ENCODE data around the gene TSSK3. TPM values are rescaled to one million over a fixed set of nuclear protein-coding genes. Genes with fewer than 3 reads are reported as not detected.

The TSSK3 gene
- total RNA-seq (0.28 TPM), polyA plus RNA-seq (2.6 TPM)
- long read RNA-seq, donor 1: 0 reads
- long read RNA-seq, donor 2, partial matches to known transcripts: 14 of 14 reads
- long read RNA-seq, donor 2, other reads (novel, unspliced or antisense): 0 of 14 reads
- long read RNA-seq, donor 3, partial matches to known transcripts: 5 of 5 reads
- long read RNA-seq, donor 3, other reads (novel, unspliced or antisense): 0 of 5 reads
- long read RNA-seq, donor 4: 0 reads
- long read RNA-seq, donor 5: 0 reads
- long read RNA-seq, donor 6: 0 reads
- long read RNA-seq, donor 7: 0 reads
- long read RNA-seq, donor 8: 0 reads
- long read RNA-seq, donor 9: 0 reads
- long read RNA-seq, donor 10: 0 reads

DNA sequence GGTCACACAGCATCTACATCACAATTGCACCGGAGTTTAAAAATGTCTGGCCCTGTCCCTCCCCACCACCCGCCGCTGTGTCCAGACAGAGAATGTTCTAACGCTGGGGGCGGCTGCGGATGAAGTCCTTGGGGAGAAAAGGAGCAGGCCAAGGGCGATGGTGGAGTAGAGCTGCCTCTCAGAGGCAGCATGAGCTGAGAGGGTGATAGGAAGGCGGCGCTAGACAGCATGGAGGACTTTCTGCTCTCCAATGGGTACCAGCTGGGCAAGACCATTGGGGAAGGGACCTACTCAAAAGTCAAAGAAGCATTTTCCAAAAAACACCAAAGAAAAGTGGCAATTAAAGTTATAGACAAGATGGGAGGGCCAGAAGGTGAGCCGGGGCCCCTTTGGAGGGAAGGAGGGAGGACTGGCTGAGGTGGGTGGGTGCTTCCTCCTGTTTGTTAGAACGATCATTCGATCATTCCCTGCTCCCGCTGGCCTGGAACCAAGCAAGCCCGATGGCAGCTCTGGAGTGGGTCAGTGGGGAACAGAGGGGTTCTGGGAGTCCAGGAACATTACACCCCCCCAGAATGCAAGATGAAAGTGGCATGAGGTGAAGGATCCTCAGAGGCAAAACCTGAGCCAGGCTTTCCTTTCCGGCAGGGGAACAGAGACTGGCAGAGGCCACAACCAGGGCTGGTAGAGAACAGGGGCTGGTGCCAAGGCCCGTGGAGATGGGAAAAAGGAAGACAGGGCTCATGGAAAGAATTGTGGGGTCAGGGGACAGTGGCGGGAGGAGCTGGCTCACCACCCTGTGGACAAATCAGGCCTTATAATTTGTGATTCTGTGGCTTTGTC, at the start of gene TSSK3, which contains the start of gene FAM229A:
Gene TSSK3, plus strand, starts transcription at position 66 of the 840 bp plus-strand sequence. Its CDS starts 163 bp downstream, at position 229.
Gene FAM229A, minus strand, starts transcription at position 12 of the 840 bp plus-strand sequence. CDS start 394 bp downstream, outside the sequence.
- DNase-seq (ENCODE audit: low read depth in 6 of 9, low spot score in 9 of 9): no peak
- Histone ChIP-seq H3K9me3 (ENCODE audit: control insufficient read depth in 2 of 2, insufficient read depth in 1 of 2, low read length in 1 of 2) (no peaks in the 10 kb centered on the region), H3K4me3 (ENCODE audit: low read length in 2 of 2) (peak within 1 kb of the TSS in 1 of 2 donors; percentile 40), H3K4me1 (ENCODE audit: control insufficient read depth in 2 of 2, insufficient read depth in 2 of 2, low read length in 2 of 2) (peaks cover 11 to 14% of the 10 kb centered on the region in 2 donors), H3K36me3 (ENCODE audit: control insufficient read depth in 2 of 2, insufficient read depth in 2 of 2, low read length in 1 of 2) (peaks cover 33 to 40% of the 10 kb centered on the region in 2 donors), H3K27me3 (ENCODE audit: control insufficient read depth in 2 of 2, insufficient read depth in 1 of 2, low read length in 1 of 2) (peaks cover 10 to 27% of the 10 kb centered on the region in 2 donors), H3K27ac (ENCODE audit: low read depth in 1 of 2, low read length in 1 of 2) (no peak within 1 kb of the TSS)
- whole genome bisulfite sequencing: 88% methylated on average over 17 of the region's 17 CpGs

DNA sequence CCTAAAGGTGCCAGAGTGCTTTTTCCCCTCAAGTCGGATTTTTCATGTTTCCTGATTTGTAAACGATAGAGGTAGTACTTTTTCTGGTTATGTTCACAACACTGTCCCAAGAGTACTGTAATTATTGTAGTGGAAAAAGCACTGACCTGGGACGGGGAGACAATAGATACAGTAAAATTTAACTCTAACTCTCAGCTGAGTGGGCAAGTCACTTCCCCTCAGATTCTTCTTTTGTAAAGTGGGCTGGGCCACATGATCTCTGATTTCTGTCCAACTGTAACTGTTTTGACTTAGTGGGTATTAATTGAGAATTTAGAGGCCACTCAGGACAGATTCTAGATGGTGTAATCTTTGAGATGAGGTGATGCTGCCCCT, 45.4 kb upstream of the TSSK3 start:
- no peak for DNase-seq (ENCODE audit: low read depth in 6 of 9, low spot score in 9 of 9)
- Histone ChIP-seq H3K4me1 (ENCODE audit: control insufficient read depth in 2 of 2, insufficient read depth in 2 of 2, low read length in 2 of 2) (peaks cover 4 to 8% of the 10 kb centered on the region in 2 donors), H3K27me3 (ENCODE audit: control insufficient read depth in 2 of 2, insufficient read depth in 1 of 2, low read length in 1 of 2) (no peaks in the 10 kb centered on the region), H3K4me3 (ENCODE audit: low read length in 2 of 2) (no peak overlapping the region), H3K27ac (ENCODE audit: low read depth in 1 of 2, low read length in 1 of 2) (no peak overlapping the region), H3K36me3 (ENCODE audit: control insufficient read depth in 2 of 2, insufficient read depth in 2 of 2, low read length in 1 of 2) (peaks cover 35 to 61% of the 10 kb centered on the region in 2 donors), H3K9me3 (ENCODE audit: control insufficient read depth in 2 of 2, insufficient read depth in 1 of 2, low read length in 1 of 2) (no peaks in the 10 kb centered on the region)
- 94% methylated on average over 3 of the region's 3 CpGs for WGBS

GRCh38 chr1:32318127-32318869, 44.0 kb upstream of the TSSK3 start:
- Histone ChIP-seq H3K4me1 (ENCODE audit: control insufficient read depth in 2 of 2, insufficient read depth in 2 of 2, low read length in 2 of 2) (peaks cover 4 to 18% of the 10 kb centered on the region in 2 donors), H3K27ac (ENCODE audit: low read depth in 1 of 2, low read length in 1 of 2) (no peak overlapping the region), H3K27me3 (ENCODE audit: control insufficient read depth in 2 of 2, insufficient read depth in 1 of 2, low read length in 1 of 2) (no peaks in the 10 kb centered on the region), H3K4me3 (ENCODE audit: low read length in 2 of 2) (no peak overlapping the region), H3K9me3 (ENCODE audit: control insufficient read depth in 2 of 2, insufficient read depth in 1 of 2, low read length in 1 of 2) (no peaks in the 10 kb centered on the region), H3K36me3 (ENCODE audit: control insufficient read depth in 2 of 2, insufficient read depth in 2 of 2, low read length in 1 of 2) (peaks cover 39 to 70% of the 10 kb centered on the region in 2 donors)
- WGBS: 98% methylated on average over 10 of the region's 10 CpGs
- DNase-seq (ENCODE audit: low read depth in 6 of 9, low spot score in 9 of 9): no peak

GRCh38 chr1:32321712-32322291, 40.5 kb upstream of the TSSK3 start:
- DNase-seq (ENCODE audit: low read depth in 6 of 9, low spot score in 9 of 9): peak in 4 of 9 donors; percentile 21 to 61 (median 38)
- WGBS: 73% methylated on average over 5 of the region's 5 CpGs
- Histone ChIP-seq H3K36me3 (ENCODE audit: control insufficient read depth in 2 of 2, insufficient read depth in 2 of 2, low read length in 1 of 2) (peaks cover 50 to 89% of the 10 kb centered on the region in 2 donors), H3K27me3 (ENCODE audit: control insufficient read depth in 2 of 2, insufficient read depth in 1 of 2, low read length in 1 of 2) (no peaks in the 10 kb centered on the region), H3K4me3 (ENCODE audit: low read length in 2 of 2) (no peak overlapping the region), H3K27ac (ENCODE audit: low read depth in 1 of 2, low read length in 1 of 2) (peak overlapping the region; percentile 67 to 68), H3K9me3 (ENCODE audit: control insufficient read depth in 2 of 2, insufficient read depth in 1 of 2, low read length in 1 of 2) (no peaks in the 10 kb centered on the region), H3K4me1 (ENCODE audit: control insufficient read depth in 2 of 2, insufficient read depth in 2 of 2, low read length in 2 of 2) (peaks cover 4 to 18% of the 10 kb centered on the region in 2 donors)

DNA sequence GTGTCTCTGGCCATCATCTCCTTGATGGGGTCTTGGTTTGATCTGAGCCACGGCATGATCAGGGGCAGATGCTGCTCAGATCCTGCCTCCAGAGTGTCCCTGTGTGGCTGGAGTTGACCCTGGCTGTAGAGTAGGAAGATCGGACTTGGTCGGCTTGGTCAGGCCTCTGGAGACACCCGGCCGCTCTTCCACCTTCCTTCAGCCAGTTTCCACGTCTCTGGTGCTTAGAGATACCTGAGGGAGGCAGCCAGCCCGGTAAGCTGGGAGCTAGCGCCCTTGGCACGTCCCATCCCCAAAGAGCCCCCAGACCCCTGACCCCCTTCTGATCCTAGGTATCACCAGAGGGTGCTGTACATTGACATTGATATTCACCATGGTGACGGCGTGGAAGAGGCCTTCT, 35.1 kb upstream of the TSSK3 start:
- H3K27me3 ChIP-seq (ENCODE audit: control insufficient read depth in 2 of 2, insufficient read depth in 1 of 2, low read length in 1 of 2): no peaks in the 10 kb centered on the region
- H3K4me1 ChIP-seq (ENCODE audit: control insufficient read depth in 2 of 2, insufficient read depth in 2 of 2, low read length in 2 of 2): peaks cover 0 to 7% of the 10 kb centered on the region in 2 donors
- 98% methylated on average over 11 of the region's 11 CpGs for WGBS
- DNase-seq (ENCODE audit: low read depth in 6 of 9, low spot score in 9 of 9): no peak
- peaks cover 78 to 97% of the 10 kb centered on the region in 2 donors for H3K36me3 ChIP-seq (ENCODE audit: control insufficient read depth in 2 of 2, insufficient read depth in 2 of 2, low read length in 1 of 2)
- H3K27ac ChIP-seq (ENCODE audit: low read depth in 1 of 2, low read length in 1 of 2): no peak overlapping the region
- H3K9me3 ChIP-seq (ENCODE audit: control insufficient read depth in 2 of 2, insufficient read depth in 1 of 2, low read length in 1 of 2): no peaks in the 10 kb centered on the region
- H3K4me3 ChIP-seq (ENCODE audit: low read length in 2 of 2): no peak overlapping the region

- Histone ChIP-seq H3K4me3 (ENCODE audit: low read length in 2 of 2) (no peak overlapping the region), H3K4me1 (ENCODE audit: control insufficient read depth in 2 of 2, insufficient read depth in 2 of 2, low read length in 2 of 2) (peaks cover 4 to 25% of the 10 kb centered on the region in 2 donors), H3K9me3 (ENCODE audit: control insufficient read depth in 2 of 2, insufficient read depth in 1 of 2, low read length in 1 of 2) (no peaks in the 10 kb centered on the region), H3K27ac (ENCODE audit: low read depth in 1 of 2, low read length in 1 of 2) (no peak overlapping the region), H3K27me3 (ENCODE audit: control insufficient read depth in 2 of 2, insufficient read depth in 1 of 2, low read length in 1 of 2) (no peaks in the 10 kb centered on the region), H3K36me3 (ENCODE audit: control insufficient read depth in 2 of 2, insufficient read depth in 2 of 2, low read length in 1 of 2) (peaks cover 73 to 96% of the 10 kb centered on the region in 2 donors)
- DNase-seq (ENCODE audit: low read depth in 6 of 9, low spot score in 9 of 9): no peak
- WGBS: 98% methylated on average over 4 of the region's 4 CpGs
Measured at GRCh38 chr1:32329931-32330466, 32.3 kb upstream of the TSSK3 start.

DNA sequence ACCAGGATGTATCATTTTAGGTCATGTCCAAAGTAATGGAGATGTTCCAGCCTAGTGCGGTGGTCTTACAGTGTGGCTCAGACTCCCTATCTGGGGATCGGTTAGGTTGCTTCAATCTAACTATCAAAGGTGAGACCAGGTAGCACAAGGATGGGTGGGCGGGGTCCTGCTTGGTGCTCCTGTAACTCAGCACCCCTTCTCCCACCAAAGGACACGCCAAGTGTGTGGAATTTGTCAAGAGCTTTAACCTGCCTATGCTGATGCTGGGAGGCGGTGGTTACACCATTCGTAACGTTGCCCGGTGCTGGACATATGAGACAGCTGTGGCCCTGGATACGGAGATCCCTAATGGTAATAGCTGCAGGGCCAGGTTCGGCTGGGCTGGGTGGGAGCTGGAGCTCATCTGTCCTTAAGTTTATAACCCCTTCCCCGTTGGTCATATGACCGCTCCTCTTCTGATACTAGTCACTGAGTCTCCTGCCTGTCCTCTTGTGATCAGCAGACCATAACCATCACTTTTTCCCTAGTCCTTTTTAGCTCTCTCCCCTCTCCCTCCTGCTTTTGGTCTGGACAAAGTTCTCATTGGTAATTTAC, 31.7 kb upstream of the TSSK3 start:
- no peak overlapping the region for H3K4me3 ChIP-seq (ENCODE audit: low read length in 2 of 2)
- peaks cover 4 to 26% of the 10 kb centered on the region in 2 donors for H3K4me1 ChIP-seq (ENCODE audit: control insufficient read depth in 2 of 2, insufficient read depth in 2 of 2, low read length in 2 of 2)
- H3K27ac ChIP-seq (ENCODE audit: low read depth in 1 of 2, low read length in 1 of 2): no peak overlapping the region
- 96% methylated on average over 12 of the region's 12 CpGs for WGBS
- DNase-seq (ENCODE audit: low read depth in 6 of 9, low spot score in 9 of 9): no peak
- H3K36me3 ChIP-seq (ENCODE audit: control insufficient read depth in 2 of 2, insufficient read depth in 2 of 2, low read length in 1 of 2): peaks cover 69 to 90% of the 10 kb centered on the region in 2 donors
- no peaks in the 10 kb centered on the region for H3K27me3 ChIP-seq (ENCODE audit: control insufficient read depth in 2 of 2, insufficient read depth in 1 of 2, low read length in 1 of 2)
- no peaks in the 10 kb centered on the region for H3K9me3 ChIP-seq (ENCODE audit: control insufficient read depth in 2 of 2, insufficient read depth in 1 of 2, low read length in 1 of 2)

DNA sequence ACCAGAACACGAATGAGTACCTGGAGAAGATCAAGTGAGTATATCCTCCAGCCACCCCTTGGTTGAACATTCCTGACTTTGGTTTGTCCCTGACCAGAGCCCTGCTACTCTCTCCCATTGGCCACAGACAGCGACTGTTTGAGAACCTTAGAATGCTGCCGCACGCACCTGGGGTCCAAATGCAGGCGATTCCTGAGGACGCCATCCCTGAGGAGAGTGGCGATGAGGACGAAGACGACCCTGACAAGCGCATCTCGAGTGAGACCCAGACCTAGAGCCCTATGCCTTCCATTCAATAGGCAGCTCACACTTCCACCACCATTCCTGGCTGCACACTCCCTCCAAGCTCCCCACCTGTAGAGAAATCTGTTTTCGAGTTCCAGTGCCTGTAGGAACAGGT, 30.8 kb upstream of the TSSK3 start:
- no peak for DNase-seq (ENCODE audit: low read depth in 6 of 9, low spot score in 9 of 9)
- Histone ChIP-seq H3K27me3 (ENCODE audit: control insufficient read depth in 2 of 2, insufficient read depth in 1 of 2, low read length in 1 of 2) (peaks cover 0 to 4% of the 10 kb centered on the region in 2 donors), H3K4me3 (ENCODE audit: low read length in 2 of 2) (no peak overlapping the region), H3K9me3 (ENCODE audit: control insufficient read depth in 2 of 2, insufficient read depth in 1 of 2, low read length in 1 of 2) (no peaks in the 10 kb centered on the region), H3K27ac (ENCODE audit: low read depth in 1 of 2, low read length in 1 of 2) (no peak overlapping the region), H3K4me1 (ENCODE audit: control insufficient read depth in 2 of 2, insufficient read depth in 2 of 2, low read length in 2 of 2) (peaks cover 9 to 31% of the 10 kb centered on the region in 2 donors), H3K36me3 (ENCODE audit: control insufficient read depth in 2 of 2, insufficient read depth in 2 of 2, low read length in 1 of 2) (peaks cover 69 to 81% of the 10 kb centered on the region in 2 donors)
- WGBS: 98% methylated on average over 12 of the region's 12 CpGs

All from thymus (tissue), 14 donors.